Activated CD4-positive, CD25-positive, alpha-beta regulatory T cell (primary cell): Measurements from ENCODE around the gene ZNF248.
"Not testable (repeated sequence)": the region's sequence is repeated elsewhere in the genome, so short reads cannot be mapped to it uniquely, and the experiment has no call there.

Source experiments
- DNase-seq, 4 experiments: peaks; one replicate each; lab custom pipeline; 2025; lab: John Stamatoyannopoulos, UW

Gene ZNF248

DNA sequence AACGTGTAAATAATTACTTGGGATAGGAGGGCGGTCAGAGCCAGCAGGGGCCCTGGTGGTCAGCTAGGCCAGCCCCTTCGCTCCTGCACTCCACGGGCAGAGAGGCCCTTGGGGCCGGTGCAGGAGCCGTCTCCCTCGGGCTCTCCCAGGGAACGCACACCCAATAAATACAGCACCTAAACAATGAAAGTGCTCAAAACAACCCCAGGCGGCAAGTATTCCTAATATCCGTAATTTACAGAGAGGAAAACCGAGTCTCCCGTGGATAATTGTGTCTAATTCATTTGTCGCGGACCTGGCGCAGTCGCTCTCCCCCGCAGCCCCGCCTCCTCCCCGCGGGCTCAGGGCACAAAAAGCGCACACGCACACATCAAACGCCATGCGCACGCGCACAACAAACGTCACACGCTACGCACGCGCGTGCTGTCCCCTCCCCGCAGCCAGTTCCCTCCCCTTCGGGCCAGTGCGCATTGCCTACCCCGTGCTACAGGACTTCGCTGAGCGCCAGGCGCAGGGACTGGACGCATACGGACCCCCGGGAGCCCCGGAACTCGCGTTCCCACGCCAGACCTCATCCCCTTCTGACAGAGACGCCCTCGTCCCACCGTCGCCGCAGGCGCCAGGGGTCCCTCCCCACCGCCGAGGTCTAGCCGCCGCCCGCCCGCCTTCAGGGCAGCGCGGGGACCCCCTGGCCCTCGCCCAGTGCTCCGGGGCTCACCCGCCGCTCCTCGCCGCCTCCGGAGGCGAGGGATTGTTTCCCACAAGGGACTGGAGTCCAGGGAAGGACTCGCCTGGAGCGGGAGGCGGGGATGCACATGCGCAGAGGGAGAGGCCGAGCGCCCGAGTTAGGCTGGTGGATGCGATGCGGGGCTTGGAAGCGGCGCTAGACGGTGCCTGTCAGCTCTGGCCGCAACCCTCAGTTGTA lies at the start of gene ZNF248:
ZNF248 (minus strand) TSS at position 324 of the 925 bp plus-strand sequence. CDS start 1,300 bp downstream, outside the sequence.
- DNase-seq = peak; percentile 87 to 91 (median 90)

DNA sequence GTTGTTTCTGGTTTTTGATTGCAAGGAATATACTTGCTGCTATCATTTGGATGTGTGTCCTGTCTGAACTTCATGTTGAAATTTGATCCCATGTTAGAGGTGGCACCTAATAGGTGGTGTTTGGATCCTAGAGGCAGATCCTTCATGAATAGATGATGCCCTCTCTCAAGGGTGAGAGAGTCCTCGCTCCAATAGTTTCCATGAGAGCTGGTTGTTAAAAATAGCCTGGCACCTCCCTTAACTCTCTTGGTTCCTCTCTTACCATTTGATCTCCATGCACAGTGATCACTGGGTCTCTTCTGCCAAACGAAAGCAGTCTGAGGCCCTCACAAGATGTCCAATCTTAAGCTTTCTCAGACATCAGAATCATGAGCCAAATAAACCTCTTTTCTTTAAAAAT lies 49.0 kb upstream of the ZNF248 start:
- DNase-seq = no peak

DNA sequence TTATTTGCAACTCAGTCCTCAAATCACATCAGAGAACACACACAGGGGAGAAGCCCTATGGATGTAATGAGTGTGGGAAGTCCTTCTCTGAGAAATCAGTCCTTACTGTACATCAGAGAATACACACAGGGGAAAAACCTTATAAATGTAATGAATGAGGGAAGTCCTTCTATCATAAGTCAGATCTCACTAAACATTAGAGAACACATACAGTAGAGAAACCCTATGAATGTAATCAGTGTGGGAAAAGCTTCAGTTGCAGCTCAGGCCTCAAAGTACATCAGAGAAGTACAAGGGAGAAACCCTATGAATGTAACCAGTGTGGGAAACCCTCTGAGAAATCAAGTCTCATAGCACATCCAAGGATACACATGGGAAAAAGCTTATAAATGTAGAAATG lies 39.0 kb upstream of the ZNF248 start:
- no peak for DNase-seq

DNA sequence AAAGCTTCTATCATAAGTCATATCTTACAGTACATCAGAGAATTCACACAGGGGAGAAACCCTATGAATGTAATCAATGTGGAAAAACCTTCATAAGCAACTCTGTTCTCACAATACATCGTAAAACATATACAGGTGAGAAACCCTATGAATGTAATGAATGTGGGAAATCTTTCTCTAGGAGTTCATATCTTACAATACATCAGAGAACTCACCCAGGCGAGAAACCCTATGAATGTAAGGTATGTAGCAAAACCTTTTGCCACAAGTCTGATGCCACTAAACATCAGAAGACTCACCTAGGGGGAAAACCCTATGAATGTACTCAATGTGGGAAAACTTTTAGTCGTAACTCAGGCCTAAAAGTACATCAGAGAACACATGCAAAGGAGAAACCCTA lies 38.3 kb upstream of the ZNF248 start:
- DNase-seq = no peak

DNA sequence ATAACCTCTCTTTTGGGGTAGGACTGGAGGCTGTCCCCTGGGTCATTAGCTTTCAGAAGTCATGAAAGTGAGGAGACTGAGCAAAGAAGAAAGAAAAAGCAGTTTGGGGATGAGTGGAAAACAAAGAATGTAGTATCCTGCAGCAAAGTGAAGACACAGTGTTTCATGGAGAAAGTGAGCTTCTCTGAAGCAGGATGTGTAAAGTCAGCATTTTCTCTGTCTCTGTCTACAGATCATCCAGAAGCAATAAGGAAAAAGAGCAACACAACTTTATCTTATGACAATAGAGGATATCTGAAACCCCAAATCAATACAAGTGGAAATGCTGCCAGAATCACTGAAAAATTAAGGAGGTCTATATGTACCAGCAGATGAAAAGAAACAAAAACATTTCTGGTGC lies 28.4 kb upstream of the ZNF248 start:
- no peak for DNase-seq

DNA sequence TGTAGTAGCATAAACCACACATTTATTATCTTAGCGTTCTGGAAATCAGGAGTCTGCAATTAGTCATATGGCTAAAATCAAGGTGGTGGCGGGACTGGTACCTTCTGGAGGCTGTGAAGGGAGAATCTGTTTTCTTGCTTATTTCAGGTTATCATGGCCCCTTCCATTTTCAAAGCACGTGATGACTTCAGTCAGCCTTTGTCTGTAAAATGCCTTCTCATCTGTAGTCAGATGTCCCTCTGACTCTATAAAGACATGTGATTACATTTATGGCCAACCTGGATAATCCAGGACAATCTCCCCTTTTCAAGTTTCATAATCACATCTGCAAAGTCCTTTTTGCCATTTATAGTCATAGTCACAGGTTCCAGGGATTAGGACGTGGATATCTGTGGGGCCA lies 15.5 kb upstream of the ZNF248 start:
- DNase-seq = no peak

DNA sequence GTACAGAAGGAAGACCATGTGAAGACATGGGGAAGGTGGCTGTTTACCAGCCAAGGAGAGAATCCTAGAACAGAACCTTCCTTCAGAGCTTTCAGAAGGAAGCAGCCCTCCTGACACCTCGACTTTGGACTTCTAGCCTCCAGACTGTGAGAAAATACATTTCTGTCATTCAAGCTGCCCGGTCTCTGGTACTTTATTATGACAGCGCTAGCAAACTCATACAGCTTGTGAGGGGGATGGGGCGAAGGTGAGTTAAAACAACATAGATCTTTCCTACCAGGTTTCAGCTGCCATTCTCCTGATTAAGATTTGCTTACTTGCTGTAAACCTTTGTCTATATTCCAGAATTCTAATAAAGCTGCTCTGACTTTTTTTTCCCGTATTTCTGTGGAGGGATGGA lies 14.9 kb upstream of the ZNF248 start:
- no peak for DNase-seq

DNA sequence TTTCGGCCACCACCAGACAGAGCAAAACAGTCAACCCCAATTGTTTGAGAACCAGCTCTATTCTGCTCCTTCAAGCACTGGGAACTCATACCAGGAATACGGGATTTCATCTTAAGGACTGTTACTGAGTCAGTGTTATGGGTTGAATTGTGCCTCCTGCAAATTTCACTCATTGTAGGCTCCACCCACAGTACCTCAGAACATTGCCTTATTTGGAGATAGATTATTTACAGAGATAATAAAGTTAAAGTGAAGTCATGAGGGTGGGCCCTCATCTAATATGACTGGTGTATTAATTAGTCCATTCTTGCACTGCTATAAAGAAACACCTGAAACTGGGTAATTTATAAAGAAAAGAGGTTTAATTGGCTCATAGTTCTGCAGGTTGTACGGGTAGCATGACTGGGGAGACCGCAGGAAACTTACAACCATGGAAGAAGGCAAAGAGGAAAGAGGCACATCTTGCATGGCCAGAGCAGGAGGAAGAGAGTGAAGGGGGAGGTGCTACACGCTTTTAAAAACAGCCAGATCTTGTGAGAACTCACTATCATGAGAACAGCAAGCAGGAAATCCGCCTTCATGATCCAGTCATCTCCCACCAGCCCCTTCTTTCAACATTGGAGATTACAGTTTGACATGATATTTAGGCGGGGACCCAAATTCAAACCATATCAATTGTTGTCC lies 14.3 kb upstream of the ZNF248 start:
- no peak for DNase-seq

DNA sequence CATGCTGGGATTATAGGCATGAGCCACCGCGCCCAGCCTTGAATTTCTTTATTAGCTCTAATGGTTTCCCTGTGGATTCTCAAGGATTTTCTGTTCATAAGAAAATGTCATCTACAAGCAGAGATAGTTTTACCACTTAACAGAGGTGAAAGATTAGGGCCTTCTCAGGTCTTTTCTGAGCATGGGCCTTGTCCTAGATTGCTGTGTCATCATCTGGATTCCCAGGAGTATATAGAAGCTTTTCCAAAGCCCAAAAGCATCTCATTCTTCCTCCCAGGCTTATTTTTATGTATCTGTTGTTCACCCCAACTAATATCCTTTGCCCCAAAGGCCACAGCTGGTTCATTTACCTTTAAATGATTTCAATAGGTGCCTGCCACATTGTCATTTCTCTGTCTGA lies 13.7 kb upstream of the ZNF248 start:
- no peak for DNase-seq

DNA sequence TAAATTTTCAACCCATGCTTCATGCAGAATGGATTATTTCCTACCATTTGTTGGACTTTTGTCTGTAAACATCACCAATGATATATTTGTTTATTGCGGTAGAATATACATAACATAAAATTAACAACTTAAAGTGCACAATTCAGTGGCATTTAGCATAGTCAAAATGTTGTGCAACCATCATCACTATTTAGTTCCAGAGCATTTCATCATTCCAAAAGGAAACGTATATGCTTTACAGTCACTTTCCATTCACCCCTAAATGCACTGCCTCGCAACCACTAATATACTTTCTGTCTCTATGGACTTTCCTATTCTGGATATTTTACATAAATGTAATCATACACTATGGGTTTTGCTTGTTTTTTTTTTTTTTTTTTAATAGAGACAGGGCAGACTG lies 11.4 kb upstream of the ZNF248 start:
- no peak for DNase-seq

DNA sequence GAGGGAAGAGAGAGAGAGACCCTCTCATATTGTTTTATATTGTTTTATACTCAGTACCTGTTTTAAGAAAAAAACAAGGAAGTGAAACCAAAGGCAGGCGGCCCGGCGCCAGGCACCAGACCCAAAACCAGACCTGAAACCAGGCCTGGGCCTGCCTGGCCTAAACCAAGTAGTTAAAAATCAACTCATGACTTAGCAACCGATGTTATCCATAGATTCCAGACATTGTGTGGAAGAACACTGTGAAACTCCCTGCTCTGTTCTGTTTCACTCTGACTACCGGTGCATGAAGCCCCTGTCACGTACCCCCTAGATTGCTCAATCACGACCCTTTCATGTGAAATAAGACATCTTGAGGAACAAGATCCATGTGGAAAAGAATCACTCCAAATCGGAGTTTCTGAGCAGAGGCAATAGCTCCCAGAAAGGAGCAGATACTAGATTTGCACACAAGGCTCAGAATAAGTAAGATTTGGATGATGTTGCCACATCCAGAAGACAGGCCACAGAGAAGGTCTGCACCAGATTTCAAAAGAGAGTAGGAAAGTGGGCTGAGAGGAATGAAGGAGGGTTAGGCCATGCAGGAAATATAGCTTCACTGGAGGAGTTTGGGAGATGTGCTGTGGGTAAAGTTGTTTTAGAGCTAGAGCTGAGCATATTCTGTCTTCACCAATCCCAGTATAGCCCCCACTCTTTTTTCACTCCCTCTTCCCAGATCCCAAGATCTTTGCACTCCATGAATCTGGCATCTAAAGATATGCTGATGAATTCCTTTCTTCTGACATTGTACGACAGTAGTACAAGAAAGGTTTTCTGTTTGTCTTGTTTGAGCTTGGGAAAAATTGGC lies 8.8 kb upstream of the ZNF248 start:
- no peak for DNase-seq

DNA sequence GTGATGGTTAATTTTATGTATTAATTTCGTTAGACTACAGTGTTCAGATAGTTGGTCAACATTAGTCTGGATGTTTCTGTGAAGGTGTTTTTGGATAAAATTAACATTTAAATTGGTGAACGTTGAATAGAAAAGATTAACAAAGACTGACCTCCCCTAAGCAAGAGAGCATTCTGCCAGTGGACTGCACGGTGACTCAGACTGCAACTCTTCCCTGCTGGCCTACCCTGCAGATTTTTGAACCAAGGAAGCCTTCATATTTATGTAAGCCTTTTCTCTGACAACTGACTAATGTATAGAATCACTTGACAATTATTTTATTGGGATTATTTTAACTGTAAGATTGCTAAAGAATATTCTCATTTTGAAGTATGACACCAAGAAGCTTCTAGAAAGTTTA lies 7.9 kb upstream of the ZNF248 start:
- no peak for DNase-seq

DNA sequence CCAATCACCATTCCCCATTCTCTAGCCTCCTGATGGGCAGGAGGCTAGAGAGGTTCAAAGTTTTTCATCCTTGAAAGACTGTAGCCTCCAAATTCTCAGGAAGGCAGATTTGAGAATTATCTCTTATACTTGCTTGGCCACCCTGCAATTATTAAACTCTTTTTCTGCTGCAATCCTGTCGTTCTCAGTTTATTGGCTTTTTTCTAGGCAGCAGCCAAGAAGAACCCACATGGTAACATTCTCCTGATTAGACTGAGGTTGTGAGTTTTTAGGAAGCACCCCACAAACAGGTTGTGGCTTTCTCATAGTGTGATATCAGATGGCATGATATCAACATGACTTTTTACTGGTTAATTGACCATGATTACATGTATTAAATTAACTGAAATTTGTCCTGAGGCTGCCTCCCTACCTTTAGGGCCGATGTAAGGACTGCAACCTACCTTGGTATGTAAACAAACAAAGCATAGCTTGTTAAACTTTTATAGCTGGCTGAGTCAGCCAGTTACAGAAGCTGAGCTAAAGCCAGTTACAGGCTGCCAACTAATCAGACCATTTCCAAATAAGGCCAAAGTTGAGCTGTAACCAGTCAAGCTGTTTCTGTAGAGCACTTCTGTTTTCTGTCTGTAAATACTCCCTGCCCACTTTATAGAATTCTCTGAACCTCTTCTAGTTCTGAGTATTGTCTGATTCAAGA lies 3.2 kb upstream of the ZNF248 start:
- DNase-seq = no peak

DNA sequence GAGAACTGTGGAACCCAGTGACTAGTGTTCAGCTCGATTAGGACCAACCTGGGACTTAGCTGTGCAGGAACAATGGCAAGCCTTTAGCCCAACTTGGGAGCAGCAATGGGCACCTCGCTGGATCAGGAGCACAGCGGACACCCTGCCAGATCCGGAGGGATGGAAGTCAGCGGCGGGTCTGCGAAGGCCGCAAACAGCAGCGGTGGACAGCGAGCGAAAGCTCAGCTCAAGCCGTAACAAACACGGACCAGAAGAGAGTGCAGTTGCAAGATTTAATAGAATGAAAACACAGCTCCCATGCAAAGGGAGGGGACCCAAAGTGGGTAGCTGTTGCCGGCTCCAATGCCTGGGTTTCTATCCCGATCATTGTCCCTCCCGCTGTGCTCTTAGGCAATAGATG lies 1.9 kb upstream of the ZNF248 start:
- not testable (repeated sequence) for DNase-seq

DNA sequence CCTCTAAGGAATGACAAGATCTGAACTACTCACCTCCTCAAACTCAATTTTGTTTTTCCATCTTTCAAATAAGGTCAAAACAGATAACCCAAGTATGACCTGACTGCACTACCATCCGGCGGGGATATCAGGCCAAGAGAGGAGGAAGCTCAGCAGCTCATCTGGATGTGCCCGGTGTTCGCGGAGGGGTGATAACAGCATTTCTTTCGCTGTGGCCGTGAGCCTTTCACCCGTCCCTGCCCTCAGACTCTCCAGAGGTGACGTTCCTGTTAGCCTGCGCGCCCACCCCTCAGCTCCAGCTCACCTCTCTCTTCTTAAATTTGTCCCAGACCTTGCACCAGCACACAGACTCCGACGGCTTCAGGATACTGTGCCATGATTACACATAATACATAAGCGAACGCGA lies 526 bp downstream of the ZNF248 start:
- DNase-seq = peak in 1 of 4 experiments; percentile 2

DNA sequence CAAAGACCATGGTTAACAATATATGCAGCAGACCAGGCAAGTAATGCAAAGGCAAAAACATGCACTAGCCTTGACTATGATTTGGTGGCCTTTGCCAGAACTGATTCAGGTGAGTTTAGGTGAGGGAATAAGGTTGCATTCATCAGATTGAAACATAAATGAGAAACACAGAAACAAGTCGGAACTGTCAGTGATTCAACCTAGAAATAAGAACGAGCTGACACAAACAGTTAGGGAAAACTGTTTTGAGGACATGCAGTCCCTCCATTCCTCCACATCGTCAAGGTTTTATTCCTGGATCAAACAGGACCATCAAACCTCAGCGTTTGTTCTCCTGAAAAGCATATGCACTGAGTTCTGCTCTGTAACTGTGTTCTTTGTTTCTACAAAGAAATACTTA lies 1.8 kb downstream of the ZNF248 start:
- DNase-seq = no peak

DNA sequence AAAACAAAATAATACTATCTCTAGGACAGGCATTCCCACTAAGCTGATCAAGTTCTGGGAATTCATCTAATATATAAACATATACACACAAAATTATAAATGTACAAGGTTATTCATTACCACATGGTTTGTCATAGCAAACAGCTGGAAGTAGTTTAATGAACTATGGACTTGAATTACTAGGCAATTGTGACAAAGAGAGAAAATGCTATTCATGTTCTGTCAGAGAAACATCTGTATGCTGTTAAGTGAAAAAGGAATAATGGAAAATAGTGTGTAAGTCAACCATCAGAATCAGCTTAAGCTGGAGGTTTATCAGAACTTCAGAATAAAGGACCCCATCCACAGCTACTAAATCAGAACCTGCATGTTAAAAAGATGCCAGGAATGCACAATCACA lies 2.8 kb downstream of the ZNF248 start:
- no peak for DNase-seq

DNA sequence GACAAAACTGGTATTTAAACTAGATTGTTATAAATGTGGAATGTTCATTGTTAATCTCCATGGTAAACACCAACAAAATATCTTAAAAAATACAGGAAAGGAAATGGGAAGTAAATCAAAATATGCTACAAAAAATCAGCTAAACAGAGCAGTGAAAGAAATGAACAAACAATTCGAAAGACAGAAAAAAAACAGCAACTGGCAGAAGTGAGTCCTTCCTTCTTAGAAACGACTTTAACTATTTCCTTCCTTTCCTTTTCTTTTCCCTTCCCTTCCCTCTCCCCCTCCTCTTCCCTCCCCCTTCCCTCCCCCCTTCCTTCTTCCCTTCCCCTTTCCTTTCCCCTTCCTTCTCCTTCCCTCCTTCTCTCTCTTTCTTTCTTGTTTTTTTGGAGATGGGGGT lies 12.8 kb downstream of the ZNF248 start:
- no peak for DNase-seq

DNA sequence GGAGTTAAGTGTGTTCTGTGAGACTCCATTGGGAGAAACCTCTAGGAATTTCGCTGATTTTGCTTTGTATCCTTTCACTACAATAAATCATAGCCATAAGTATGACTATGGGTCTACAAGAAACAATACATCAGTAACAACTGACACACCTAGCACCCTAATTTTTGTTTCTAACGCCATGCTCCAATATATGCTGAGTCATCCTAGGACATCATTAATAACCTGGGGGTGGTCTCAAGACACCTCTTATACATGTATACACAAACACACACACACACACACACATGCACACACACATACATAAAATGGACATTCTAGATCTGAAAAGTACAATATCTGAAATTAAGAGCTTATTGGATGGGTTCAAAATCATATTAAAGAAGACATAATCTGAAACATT lies 18.2 kb downstream of the ZNF248 start:
- no peak for DNase-seq

DNA sequence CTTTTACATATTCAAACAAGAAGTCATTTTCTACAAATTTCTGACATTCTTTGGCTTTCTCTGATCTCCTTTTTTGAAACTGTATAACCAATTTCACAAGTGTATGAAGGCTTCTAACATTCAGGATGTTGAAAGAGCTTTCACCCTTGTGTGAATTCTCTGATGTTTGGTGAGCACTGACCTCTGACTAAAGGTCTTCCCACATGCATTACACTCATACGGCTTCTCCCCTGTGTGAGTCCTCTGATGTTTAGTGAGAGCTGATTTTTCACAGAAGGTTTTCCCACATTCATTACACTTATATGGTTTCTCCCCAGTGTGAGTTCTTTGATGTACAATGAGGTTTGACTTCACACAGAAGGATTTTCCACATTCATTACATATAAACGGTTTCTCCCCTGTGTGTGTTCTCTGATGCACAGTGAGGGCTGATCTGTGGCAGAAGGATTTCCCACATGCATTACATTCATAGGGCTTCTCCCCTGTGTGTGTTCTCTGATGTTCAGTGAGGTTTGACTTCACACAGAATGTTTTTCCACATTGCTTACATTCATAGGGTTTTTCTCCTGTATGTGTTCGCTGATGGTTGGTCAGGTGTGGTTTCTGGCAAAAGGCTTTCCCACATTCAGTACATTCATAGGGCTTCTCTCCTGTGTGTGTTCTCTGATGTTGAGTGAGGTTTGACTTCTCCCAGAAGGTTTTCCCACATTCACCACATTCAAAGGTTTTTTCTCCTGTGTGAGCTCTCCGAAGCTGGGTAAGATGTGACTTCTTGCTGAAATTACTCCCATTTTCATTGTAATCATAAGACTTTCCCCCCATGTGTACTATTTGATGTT lies 25.7 kb downstream of the ZNF248 start:
- DNase-seq = no peak

DNA sequence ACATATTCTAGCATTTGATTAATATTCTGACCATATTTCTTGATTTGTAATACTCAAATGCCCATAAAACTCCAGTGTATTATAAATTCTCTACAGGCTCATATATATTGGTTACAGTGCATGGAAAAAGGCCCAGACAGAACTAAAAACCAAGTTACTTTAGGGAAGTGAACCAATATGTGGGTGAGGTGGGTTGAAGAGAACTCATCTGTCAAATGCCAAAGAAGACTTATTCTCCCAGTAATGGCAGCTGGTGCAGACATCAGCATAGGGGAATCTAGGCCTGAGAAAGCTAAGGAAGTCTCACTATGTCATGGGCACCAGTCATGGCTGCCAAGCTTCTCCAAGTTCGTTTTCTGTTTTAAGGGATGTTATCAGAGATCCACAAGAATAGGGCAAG lies 30.6 kb downstream of the ZNF248 start:
- DNase-seq = no peak
